ENCODE results near the gene SDF2. TPM values are rescaled to one million over a fixed set of nuclear protein-coding genes. Genes with fewer than 3 reads are reported as not detected.
"Not testable (repeated sequence)": the region's sequence is repeated elsewhere in the genome, so short reads cannot be mapped to it uniquely, and the experiment has no call there.

SDF2 gene
- total RNA-seq, 4 donors from 2014 or later, result 36.6 to 47.4 (median 38.0) TPM

GRCh38 chr17:28610376-28610775 lies 51.3 kb downstream of the SDF2 start:
- intact Hi-C loops (cut with DNase I; ENCODE audit: low total_unique reads), result no loop called here
- DNase-seq (ENCODE audit: low spot score in 2 of 2), result no peak
- no peak overlapping the region for H3K4me3 ChIP-seq (ENCODE audit: low read depth, poor library complexity, severe bottlenecking)
- WGBS, 2 donors, result 88 to 94% methylated on average over 8 of the region's 8 CpGs
- TF ChIP-seq CTCF (IDR thresholded peaks at IDR 0.05) (no peak), POLR2A (IDR thresholded peaks at IDR 0.05) (no peak)

GRCh38 chr17:28604031-28604430 lies 57.7 kb downstream of the SDF2 start:
- DNase-seq (ENCODE audit: low spot score in 2 of 2); intact Hi-C loops (cut with DNase I; ENCODE audit: low total_unique reads); H3K4me3 ChIP-seq (ENCODE audit: low read depth, poor library complexity, severe bottlenecking): not testable (repeated sequence)
- WGBS, 2 donors, result 92 to 93% methylated on average over 5 to 6 of the region's 31 CpGs

- peak; percentile 43 to 88 for DNase-seq (ENCODE audit: low spot score in 2 of 2)
- intact Hi-C loops (cut with DNase I; ENCODE audit: low total_unique reads), result no loop called here
- peak overlapping the region; percentile 25 for H3K4me3 ChIP-seq (ENCODE audit: low read depth, poor library complexity, severe bottlenecking)
- WGBS, 2 donors, result 4 to 6% methylated on average over 40 of the region's 40 CpGs
- TF ChIP-seq POLR2A (IDR thresholded peaks at IDR 0.05) (no peak), CTCF (IDR thresholded peaks at IDR 0.05) (no peak)
Measured at GRCh38 chr17:28599311-28600184, 62.2 kb downstream of the SDF2 start.

- TF ChIP-seq CTCF (IDR thresholded peaks at IDR 0.05), result no peak
- TF ChIP-seq POLR2A (IDR thresholded peaks at IDR 0.05), result peak in 1 of 2 donors; percentile 73
- DNase-seq (ENCODE audit: low spot score in 2 of 2), result peak; percentile 91 to 99
- peak within 1 kb of the TSS; percentile 41 for H3K4me3 ChIP-seq (ENCODE audit: low read depth, poor library complexity, severe bottlenecking)
- intact Hi-C loops (cut with DNase I; ENCODE audit: low total_unique reads), result no loop called here
- WGBS, 2 donors, result 0 to 1% methylated on average over 21 to 38 of the region's 44 CpGs
Measured at GRCh38 chr17:28598799-28599310, 62.9 kb downstream of the SDF2 start, which contains the start of gene SPAG5. TSS of gene SPAG5 (minus strand) at chr17:28599025. CDS start at chr17:28598946, 79 bp downstream.

GRCh38 chr17:28598389-28598788 lies 63.3 kb downstream of the SDF2 start:
- WGBS, 2 donors, result 1 to 4% methylated on average over 17 of the region's 17 CpGs
- intact Hi-C loops (cut with DNase I; ENCODE audit: low total_unique reads), result no loop called here
- no peak for DNase-seq (ENCODE audit: low spot score in 2 of 2)
- no peak for TF ChIP-seq POLR2A (IDR thresholded peaks at IDR 0.05)
- no peak for TF ChIP-seq CTCF (IDR thresholded peaks at IDR 0.05)
- H3K4me3 ChIP-seq (ENCODE audit: low read depth, poor library complexity, severe bottlenecking), result peak overlapping the region; percentile 41

Other genes with a start within 250 kb of the SDF2 start
- gene SLC13A2, start 188.3 kb downstream of the SDF2 start, total RNA-seq, result 10 to 100 TPM in 2 of 4 donors, 1 to 10 TPM in 2; 1.2 to 13.2 (median 9.8) TPM
- 10 to 100 TPM; 28.9 to 65.0 (median 45.4) TPM for gene FOXN1, start 155.6 kb downstream of the SDF2 start, total RNA-seq
- 10 to 100 TPM; 41.2 to 41.6 (median 41.4) TPM for gene UNC119, start 109.3 kb downstream of the SDF2 start, total RNA-seq
- 10 to 100 TPM; 57.6 to 84.0 (median 75.1) TPM for gene PIGS, start 90.4 kb downstream of the SDF2 start, total RNA-seq
- 100 to 1,000 TPM; 109 to 186 (median 138) TPM for gene ALDOC, start 85.0 kb downstream of the SDF2 start, total RNA-seq
- 10 to 100 TPM in 1 of 4 donors, 1 to 10 TPM in 3; 4.0 to 12.4 (median 7.7) TPM for gene SPAG5, start 62.9 kb downstream of the SDF2 start, total RNA-seq
- 1 to 10 TPM; 6.7 to 8.7 (median 6.9) TPM for gene RSKR, start 47.7 kb downstream of the SDF2 start, total RNA-seq
- gene BLTP2, start 16.7 kb downstream of the SDF2 start, total RNA-seq, result 10 to 100 TPM; 51.0 to 93.7 (median 83.7) TPM
- gene SUPT6H, start 299 bp upstream of the SDF2 start, total RNA-seq, result 10 to 100 TPM; 47.2 to 86.7 (median 71.3) TPM
- gene PROCA1, start 50.0 kb upstream of the SDF2 start, total RNA-seq, result 1 to 10 TPM in 3 of 4 donors, not detected in 1; 1.0 to 3.7 (median 3.3) TPM
- gene RAB34, start 56.0 kb upstream of the SDF2 start, total RNA-seq, result 100 to 1,000 TPM in 2 of 4 donors, 10 to 100 TPM in 2; 76.6 to 138 (median 103) TPM
- 100 to 1,000 TPM; 538 to 966 (median 735) TPM for gene RPL23A, start 58.1 kb upstream of the SDF2 start, total RNA-seq
- gene TLCD1, start 64.3 kb upstream of the SDF2 start, total RNA-seq, result 10 to 100 TPM in 3 of 4 donors, 1 to 10 TPM in 1; 9.4 to 33.6 (median 23.5) TPM
- 1 to 10 TPM; 2.1 to 9.5 (median 4.4) TPM for gene NEK8, start 66.9 kb upstream of the SDF2 start, total RNA-seq
- 10 to 100 TPM; 11.0 to 30.9 (median 21.8) TPM for gene TRAF4, start 82.1 kb upstream of the SDF2 start, total RNA-seq
- gene FAM222B, start 180.9 kb upstream of the SDF2 start, total RNA-seq, result 10 to 100 TPM; 10.7 to 18.0 (median 12.0) TPM
- gene ERAL1, start 193.1 kb upstream of the SDF2 start, total RNA-seq, result 10 to 100 TPM; 39.4 to 45.2 (median 41.6) TPM
- 100 to 1,000 TPM in 1 of 4 donors, 10 to 100 TPM in 3; 38.7 to 117 (median 45.6) TPM for gene FLOT2, start 235.8 kb upstream of the SDF2 start, total RNA-seq
- 10 to 100 TPM; 19.2 to 22.9 (median 19.5) TPM for gene DHRS13, start 241.2 kb upstream of the SDF2 start, total RNA-seq